Keratinocyte (primary cell): ENCODE results near the gene CALCB. TPM values are rescaled to one million over a fixed set of nuclear protein-coding genes. Genes with fewer than 3 reads are reported as not detected.
"Not testable (repeated sequence)": the region's sequence is repeated elsewhere in the genome, so short reads cannot be mapped to it uniquely, and the experiment has no call there.

Experiments used
- DNase-seq: peaks from one replicate; pipeline ENCODE4 v3.0.0-alpha.2; 2011; ENCODE audit warnings: low read depth, missing footprints, low spot score
- FAIRE-seq: peaks from 2 replicates; lab custom pipeline; 2011; peaks lifted over from hg19 to GRCh38; lab: Jason Lieb, UNC
- H2AFZ ChIP-seq: 2 replicates; pipeline ENCODE4 v1.6.0; 2012; ENCODE audit warnings: low read length, control low read depth, inconsistent platforms; ENCODE audit not compliant: control insufficient read depth
- H3K27ac ChIP-seq: 2 replicates; pipeline ENCODE4 v1.5.1; 2011; ENCODE audit warnings: low read length; ENCODE audit not compliant: control insufficient read depth, insufficient read depth
- H3K27me3 ChIP-seq: 3 replicates; pipeline ENCODE4 v1.6.0; 2011; ENCODE audit warnings: low read length; ENCODE audit not compliant: control insufficient read depth, insufficient read depth; ENCODE audit errors: extremely low read depth
- H3K36me3 ChIP-seq, 2 experiments: 2 replicates in 1 of 2; 3 replicates in 1 of 2; pipeline ENCODE4 v1.5.1; 2011; ENCODE audit warnings: low read length in 2 of 2, mild to moderate bottlenecking in 1 of 2; ENCODE audit not compliant: control insufficient read depth in 2 of 2, insufficient read depth in 2 of 2; ENCODE audit errors: extremely low read depth in 1 of 2
- H3K4me1 ChIP-seq: 3 replicates; pipeline ENCODE4 v1.5.1; 2011; ENCODE audit warnings: low read length; ENCODE audit not compliant: control insufficient read depth, insufficient read depth; ENCODE audit errors: extremely low read depth
- H3K4me2 ChIP-seq: 3 replicates; pipeline ENCODE4 v1.6.0; 2011; ENCODE audit warnings: low read depth, low read length; ENCODE audit not compliant: control insufficient read depth, insufficient read depth; ENCODE audit errors: extremely low read depth
- H3K4me3 ChIP-seq, 3 experiments: fragments of 200-600 bp in 1 of 3; sonication (generic) in 1 of 3; 2 replicates in 2 of 3; 3 replicates in 1 of 3; pipeline ENCODE4 v1.5.1; 2011 to 2016; ENCODE audit warnings: low read length in 3 of 3, mild to moderate bottlenecking in 3 of 3, control low read depth in 2 of 3, inconsistent platforms in 1 of 3, low read depth in 1 of 3, mixed read lengths in 1 of 3, mixed run types in 1 of 3, moderate library complexity in 1 of 3; ENCODE audit not compliant: control insufficient read depth in 2 of 3, insufficient read depth in 2 of 3; ENCODE audit errors: extremely low read depth in 1 of 3
- H3K79me2 ChIP-seq: 2 replicates; pipeline ENCODE4 v1.6.0; 2012; ENCODE audit warnings: low read length; ENCODE audit not compliant: control insufficient read depth, insufficient read depth
- H3K9ac ChIP-seq: 3 replicates; pipeline ENCODE4 v1.6.0; 2011; ENCODE audit warnings: low read length; ENCODE audit not compliant: control insufficient read depth, insufficient read depth; ENCODE audit errors: extremely low read depth
- H3K9me1 ChIP-seq: 3 replicates; pipeline ENCODE4 v1.6.0; 2011; ENCODE audit warnings: low read length; ENCODE audit not compliant: control insufficient read depth, insufficient read depth; ENCODE audit errors: extremely low read depth
- H3K9me3 ChIP-seq: 2 replicates; pipeline ENCODE4 v1.5.1; 2012; ENCODE audit warnings: low read depth, low read length; ENCODE audit not compliant: control insufficient read depth
- H4K20me1 ChIP-seq: 3 replicates; pipeline ENCODE4 v1.6.0; 2011; ENCODE audit warnings: low read length; ENCODE audit not compliant: control insufficient read depth, insufficient read depth; ENCODE audit errors: extremely low read depth
- EZH2 ChIP-seq: IDR thresholded peaks from one replicate; pipeline ENCODE4 v1.6.1; 2012; ENCODE audit warnings: inconsistent platforms, mild to moderate bottlenecking, low read length, moderate library complexity
- dilution Hi-C: fragments of 300-500 bp; cut with MboI; formaldehyde crosslinking; loops from one replicate; pipeline ENCODE4 v1.7.0; 2020; ENCODE audit warnings: low sequenced_read_pairs; ENCODE audit not compliant: extremely low pct_ligation_motif_present
- polyA plus RNA-seq, 5 experiments: library from polyadenylated mRNA; depleted of rRNA in 3 of 5; stranded (reverse) in 3 of 5; stranded (forward) in 1 of 5; unstranded in 1 of 5; fragments of >200 nt; gene quantifications; 1 replicate in 1 of 5; 2 replicates in 3 of 5; 3 replicates in 1 of 5; pipeline versions ENCODE4 v1.2.1 to v1.2.3, GENCODE V29; 2011 to 2012; ENCODE audit warnings: missing spikeins in 2 of 5, low read depth in 1 of 5, low replicate concordance in 1 of 5
- TF ChIP-seq, protein P1 (sequence below), 3 experiments: IDR thresholded peaks in 1 of 3; conservative IDR thresholded peaks in 1 of 3; optimal IDR thresholded peaks in 1 of 3; 2 replicates in 2 of 3; 3 replicates in 1 of 3; pipeline versions ENCODE3 to v1.5.1; 2011; ENCODE audit warnings: low read length in 3 of 3, mild to moderate bottlenecking in 3 of 3, moderate library complexity in 2 of 3, control low read depth in 1 of 3, inconsistent platforms in 1 of 3; ENCODE audit not compliant: insufficient read depth in 2 of 3; ENCODE audit errors: extremely low read depth in 1 of 3

Gene CALCB
- polyA plus RNA-seq, 1 donor (not counting 4 experiments of a cell fraction or from before 2014, with no cell fraction given) = not detected

DNA sequence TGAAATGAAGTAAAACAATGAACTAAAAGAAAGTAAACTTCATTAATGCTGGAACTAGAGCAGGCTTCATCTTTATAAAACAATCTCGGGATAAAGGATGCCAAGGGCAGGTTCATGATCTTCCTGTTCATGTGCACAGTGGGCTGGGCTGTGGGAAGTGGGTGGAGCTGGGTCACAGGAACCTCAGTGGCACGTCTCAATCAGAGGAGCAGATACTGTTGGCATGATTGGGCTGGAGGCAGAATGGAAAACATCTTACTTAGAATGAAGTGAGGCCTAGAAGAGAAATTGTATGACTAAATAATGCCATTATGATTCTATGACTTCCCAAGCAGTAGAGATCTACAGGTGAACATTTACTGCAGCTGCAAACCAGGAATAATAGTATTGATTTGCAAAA, 45.4 kb upstream of the CALCB start:
- H2AFZ ChIP-seq = no peak overlapping the region
- no peaks in the 10 kb centered on the region for H4K20me1 ChIP-seq
- no peaks in the 10 kb centered on the region for H3K9me3 ChIP-seq
- no peak for TF ChIP-seq EZH2
- TF ChIP-seq, protein P1, sequence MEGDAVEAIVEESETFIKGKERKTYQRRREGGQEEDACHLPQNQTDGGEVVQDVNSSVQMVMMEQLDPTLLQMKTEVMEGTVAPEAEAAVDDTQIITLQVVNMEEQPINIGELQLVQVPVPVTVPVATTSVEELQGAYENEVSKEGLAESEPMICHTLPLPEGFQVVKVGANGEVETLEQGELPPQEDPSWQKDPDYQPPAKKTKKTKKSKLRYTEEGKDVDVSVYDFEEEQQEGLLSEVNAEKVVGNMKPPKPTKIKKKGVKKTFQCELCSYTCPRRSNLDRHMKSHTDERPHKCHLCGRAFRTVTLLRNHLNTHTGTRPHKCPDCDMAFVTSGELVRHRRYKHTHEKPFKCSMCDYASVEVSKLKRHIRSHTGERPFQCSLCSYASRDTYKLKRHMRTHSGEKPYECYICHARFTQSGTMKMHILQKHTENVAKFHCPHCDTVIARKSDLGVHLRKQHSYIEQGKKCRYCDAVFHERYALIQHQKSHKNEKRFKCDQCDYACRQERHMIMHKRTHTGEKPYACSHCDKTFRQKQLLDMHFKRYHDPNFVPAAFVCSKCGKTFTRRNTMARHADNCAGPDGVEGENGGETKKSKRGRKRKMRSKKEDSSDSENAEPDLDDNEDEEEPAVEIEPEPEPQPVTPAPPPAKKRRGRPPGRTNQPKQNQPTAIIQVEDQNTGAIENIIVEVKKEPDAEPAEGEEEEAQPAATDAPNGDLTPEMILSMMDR (optimal IDR thresholded peaks at IDR 0.05 in 1 of 3, IDR thresholded peaks at IDR 0.05 in 1 of 3, conservative IDR thresholded peaks at IDR 0.05 in 1 of 3; ENCODE audit: extremely low read depth in 1 of 3, insufficient read depth in 2 of 3, low read length in 3 of 3) = no peak
- no peak overlapping the region for H3K4me3 ChIP-seq
- no peak overlapping the region for H3K9ac ChIP-seq
- H3K36me3 ChIP-seq = no peaks in the 10 kb centered on the region
- no peaks in the 10 kb centered on the region for H3K27me3 ChIP-seq
- dilution Hi-C loops = no loop called here
- H3K27ac ChIP-seq = no peak overlapping the region
- FAIRE-seq (no peak), DNase-seq (no peak)
- H3K79me2 ChIP-seq = no peaks in the 10 kb centered on the region
- no peak overlapping the region for H3K4me2 ChIP-seq
- no peaks in the 10 kb centered on the region for H3K9me1 ChIP-seq
- H3K4me1 ChIP-seq = no peaks in the 10 kb centered on the region

DNA sequence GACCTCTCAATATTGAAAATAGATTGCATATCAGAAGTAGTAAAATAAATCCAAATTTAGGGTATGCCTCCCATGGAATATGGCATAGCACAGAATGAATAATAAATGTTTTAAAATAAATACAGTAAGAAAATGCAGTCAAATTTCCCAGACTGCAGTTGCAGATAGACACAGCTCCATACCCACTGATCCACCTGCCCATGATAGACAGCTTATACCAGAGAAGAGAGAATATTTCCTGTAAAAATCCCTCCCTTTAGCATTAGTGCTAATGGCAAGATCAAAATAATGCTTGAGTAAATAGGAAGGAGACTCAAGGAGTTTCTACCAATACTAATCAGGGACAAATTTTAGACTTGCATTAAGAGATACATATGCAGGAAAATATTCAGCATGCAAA, 45.0 kb upstream of the CALCB start:
- Histone ChIP-seq H3K4me2 (no peak overlapping the region), H3K9me3 (no peaks in the 10 kb centered on the region), H3K9me1 (no peaks in the 10 kb centered on the region), H3K4me3 (no peak overlapping the region), H3K36me3 (no peaks in the 10 kb centered on the region), H3K79me2 (no peaks in the 10 kb centered on the region), H3K9ac (no peak overlapping the region), H3K4me1 (no peaks in the 10 kb centered on the region), H2AFZ (no peak overlapping the region), H3K27ac (no peak overlapping the region), H3K27me3 (no peaks in the 10 kb centered on the region), H4K20me1 (no peaks in the 10 kb centered on the region)
- FAIRE-seq (no peak), DNase-seq (no peak)
- TF ChIP-seq, protein P1 (optimal IDR thresholded peaks at IDR 0.05 in 1 of 3, IDR thresholded peaks at IDR 0.05 in 1 of 3, conservative IDR thresholded peaks at IDR 0.05 in 1 of 3; ENCODE audit: extremely low read depth in 1 of 3, insufficient read depth in 2 of 3, low read length in 3 of 3) = no peak
- TF ChIP-seq EZH2 = no peak
- dilution Hi-C loops = no loop called here

DNA sequence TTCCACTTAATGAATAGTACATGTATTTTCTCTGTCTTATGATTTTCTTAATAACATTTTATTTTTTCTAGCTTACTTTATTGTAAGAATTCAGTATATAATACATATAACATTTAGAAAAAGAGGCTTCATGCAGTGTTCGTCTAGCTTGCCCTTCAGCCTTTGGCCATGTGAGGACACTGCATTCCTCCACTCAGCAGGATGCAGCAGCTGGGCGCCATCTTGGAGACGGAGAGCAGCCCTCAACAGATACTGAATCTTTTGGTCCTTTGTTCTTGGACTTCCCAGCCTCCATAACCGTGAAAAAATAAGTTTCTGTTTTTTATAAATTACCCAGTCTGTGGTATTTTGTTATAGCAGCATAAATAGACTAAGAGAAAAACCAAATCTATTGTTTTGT, 41.4 kb upstream of the CALCB start:
- H3K27me3 ChIP-seq, H3K9me1 ChIP-seq, H2AFZ ChIP-seq, dilution Hi-C loops, H3K79me2 ChIP-seq, H3K9ac ChIP-seq, H3K4me1 ChIP-seq, H4K20me1 ChIP-seq, FAIRE-seq, DNase-seq, H3K4me3 ChIP-seq, H3K36me3 ChIP-seq, H3K9me3 ChIP-seq, H3K4me2 ChIP-seq, H3K27ac ChIP-seq: not testable (repeated sequence)
